Spleen (tissue), 11 donors: ENCODE data around the gene SMC6. TPM values are rescaled to one million over a fixed set of nuclear protein-coding genes. Genes with fewer than 3 reads are reported as not detected.

ENCODE experiments used
- DNase-seq: peaks from one replicate; pipeline ENCODE4 v3.0.0-alpha.2; 2020
- H3K27ac ChIP-seq, 8 donors: fragments of 200-600 bp; sonication (generic) in 7 of 8; 1 replicate in 4 of 8; 2 replicates in 4 of 8; pipeline versions ENCODE4 v1.5.0 to v1.8.0; 2016 to 2021; ENCODE audit warnings: inconsistent platforms in 4 of 8, mild to moderate bottlenecking in 4 of 8, moderate library complexity in 1 of 8
- H3K27me3 ChIP-seq, 7 donors: fragments of 200-600 bp; sonication (generic) in 6 of 7; replicated peaks in 1 of 7; 1 replicate in 4 of 7; 2 replicates in 3 of 7; pipeline versions ENCODE4 v1.5.0 to v1.8.0; 2016 to 2021; ENCODE audit warnings: inconsistent platforms in 3 of 7, mild to moderate bottlenecking in 1 of 7
- H3K36me3 ChIP-seq, 6 donors: fragments of 200-600 bp; sonication (generic) in 5 of 6; 1 replicate in 4 of 6; 2 replicates in 2 of 6; pipeline versions ENCODE4 v1.5.0 to v1.8.0; 2016 to 2021; ENCODE audit warnings: inconsistent platforms in 2 of 6
- H3K4me1 ChIP-seq, 6 donors: fragments of 200-600 bp; sonication (generic) in 5 of 6; 1 replicate in 3 of 6; 2 replicates in 3 of 6; pipeline versions ENCODE4 v1.5.0 to v1.8.0; 2016 to 2021; ENCODE audit warnings: inconsistent platforms in 3 of 6
- H3K4me3 ChIP-seq, 8 donors: fragments of 200-600 bp; sonication (generic) in 7 of 8; 1 replicate in 4 of 8; 2 replicates in 4 of 8; pipeline versions ENCODE4 v1.5.0 to v1.8.0; 2016 to 2021; ENCODE audit warnings: inconsistent platforms in 4 of 8, mild to moderate bottlenecking in 4 of 8, moderate library complexity in 2 of 8
- H3K9me3 ChIP-seq, 8 donors: fragments of 200-600 bp; sonication (generic) in 7 of 8; 1 replicate in 4 of 8; 2 replicates in 4 of 8; pipeline versions ENCODE4 v1.5.0 to v1.8.0; 2016 to 2021; ENCODE audit warnings: inconsistent platforms in 4 of 8
- CTCF ChIP-seq, 11 experiments: fragments of 200-600 bp in 7 of 11; fragments of 450-650 bp in 4 of 11; sonication (generic) in 4 of 11; IDR thresholded peaks in 8 of 11; conservative IDR thresholded peaks in 3 of 11; 1 replicate in 7 of 11; 2 replicates in 4 of 11; pipeline versions ENCODE4 v1.4.0 to v1.8.0; 2016 to 2021; ENCODE audit warnings: antibody characterized with exemption in 11 of 11, inconsistent platforms in 4 of 11, mild to moderate bottlenecking in 1 of 11
- POLR2A ChIP-seq, 3 donors: fragments of 450-650 bp; IDR thresholded peaks; one replicate each; pipeline ENCODE4 v1.5.1; 2017; ENCODE audit warnings: antibody characterized with exemption in 3 of 3, mild to moderate bottlenecking in 1 of 3
- POLR2AphosphoS5 ChIP-seq, 3 donors: sonication (generic); formaldehyde crosslinking; IDR thresholded peaks; one replicate each; pipeline ENCODE4 v1.5.1; 2017; ENCODE audit warnings: antibody characterized with exemption in 3 of 3
- WGBS, 5 donors: extraction: QIAGEN DNeasy Blood & Tissue Kit in 3 of 5; methylation state at CpG; one replicate each; pipeline versions ENCODE4 v1.1.5 to v1.1.7; 2013 to 2018; 5-methylcytosine and 5-hydroxymethylcytosine counted together
- intact Hi-C: fragments of 100-400 bp; cut with DNase I; formaldehyde crosslinking; loops from one replicate; pipeline ENCODE4 v1.15.0; 2023; ENCODE audit warnings: low total_unique reads
- polyA plus RNA-seq, 3 donors: library from polyadenylated mRNA; stranded (reverse); fragments of 200-250 nt; gene quantifications; one replicate each; pipeline ENCODE4 v1.2.1, GENCODE V29; 2013
- total RNA-seq, 7 donors: library from RNA; depleted of rRNA in 3 of 7; stranded (reverse); fragments of >200 nt in 3 of 7; fragmentation: NEBNext Ultra II Directional in 4 of 7; extraction: Animal tissue kit (Norgen Biotek cat#: 25700) in 4 of 7; gene quantifications; one replicate each; pipeline versions ENCODE4 v1.1.0 to v1.2.1, GENCODE V29; 2016 to 2021
- donor health status: healthy with polysubstance abuse.
- donor health status: DM: no; HTN: no; CAD: no; lungs with moderate emphysema.
- donor health status: DM: no; HTN: no; CAD: no.
- donor health status: Bipolar disorder and iron deficiency.
- donor health status: healthy.
- donor health status: DM: no; HTN: no; CAD: no.
- donor health status: DM: yes; HTN: yes; CAD: no.

The SMC6 gene
- total and polyA plus RNA-seq, 10 donors: 17.6 to 44.8 (median 29.0) TPM

GRCh38 chr2:17752892-17753802, 463 bp downstream of the SMC6 start:
- intact Hi-C loops: no loop called here
- TF ChIP-seq POLR2A (IDR thresholded peaks at IDR 0.05) (peak in 1 of 3 donors; percentile 41), POLR2AphosphoS5 (IDR thresholded peaks at IDR 0.05) (peak; percentile 82 to 90 (median 89)), CTCF (IDR thresholded peaks at IDR 0.05 in 8 of 11, conservative IDR thresholded peaks at IDR 0.05 in 3 of 11) (no peak)

GRCh38 chr2:17752246-17752645, 1.4 kb downstream of the SMC6 start:
- Histone ChIP-seq H3K4me3 (peak overlapping the region in 6 of 8 donors; percentile 89 to 97 (median 92)), H3K27ac (peak overlapping the region in 5 of 8 donors; percentile 96 to 99 (median 98)), H3K27me3 (no peaks in the 10 kb centered on the region), H3K36me3 (no peaks in the 10 kb centered on the region), H3K4me1 (peaks cover 15 to 86% (median 49%) of the 10 kb centered on the region in 6 donors), H3K9me3 (no peaks in the 10 kb centered on the region)
- WGBS, 5 donors: 36 to 55% (median 52%) methylated on average over 3 of the region's 3 CpGs
- no peak for DNase-seq
- TF ChIP-seq CTCF (IDR thresholded peaks at IDR 0.05 in 8 of 11, conservative IDR thresholded peaks at IDR 0.05 in 3 of 11) (no peak), POLR2AphosphoS5 (IDR thresholded peaks at IDR 0.05) (no peak), POLR2A (IDR thresholded peaks at IDR 0.05) (no peak)
- intact Hi-C loops: no loop called here

More at GRCh38 chr2:17752892-17753802, 463 bp downstream of the SMC6 start:
- no peaks in the 10 kb centered on the region for H3K9me3 ChIP-seq
- H3K4me3 ChIP-seq: peak overlapping the region; percentile 85 to 97 (median 91)
- H3K27me3 ChIP-seq: no peaks in the 10 kb centered on the region
- H3K36me3 ChIP-seq: no peaks in the 10 kb centered on the region
- no peak for DNase-seq
- peaks cover 15 to 90% (median 49%) of the 10 kb centered on the region in 6 donors for H3K4me1 ChIP-seq
- peak overlapping the region; percentile 95 to 99 (median 97) for H3K27ac ChIP-seq
- 1 to 4% (median 2%) methylated on average over 38 to 70 of the region's 70 CpGs for WGBS, 5 donors

- intact Hi-C loops: no loop called here
- H3K27me3 ChIP-seq: no peaks in the 10 kb centered on the region
- peak overlapping the region in 1 of 8 donors; percentile 3 for H3K4me3 ChIP-seq
- WGBS, 5 donors: 63 to 72% (median 68%) methylated on average over 2 of the region's 2 CpGs
- peak overlapping the region in 6 of 8 donors; percentile 32 to 99 (median 82) for H3K27ac ChIP-seq
- TF ChIP-seq POLR2AphosphoS5 (IDR thresholded peaks at IDR 0.05) (no peak), POLR2A (IDR thresholded peaks at IDR 0.05) (no peak), CTCF (IDR thresholded peaks at IDR 0.05 in 8 of 11, conservative IDR thresholded peaks at IDR 0.05 in 3 of 11) (no peak)
- no peak for DNase-seq
- no peaks in the 10 kb centered on the region for H3K9me3 ChIP-seq
- peaks cover 15 to 63% (median 42%) of the 10 kb centered on the region in 6 donors for H3K4me1 ChIP-seq
- peaks cover 0 to 8% (median under 1%) of the 10 kb centered on the region in 6 donors for H3K36me3 ChIP-seq
These were observed 3.7 kb downstream of the SMC6 start for GRCh38 chr2:17749753-17750438.
